ENCODE measurements around the gene KRTAP4-1.

- TF ChIP-seq, protein P1, sequence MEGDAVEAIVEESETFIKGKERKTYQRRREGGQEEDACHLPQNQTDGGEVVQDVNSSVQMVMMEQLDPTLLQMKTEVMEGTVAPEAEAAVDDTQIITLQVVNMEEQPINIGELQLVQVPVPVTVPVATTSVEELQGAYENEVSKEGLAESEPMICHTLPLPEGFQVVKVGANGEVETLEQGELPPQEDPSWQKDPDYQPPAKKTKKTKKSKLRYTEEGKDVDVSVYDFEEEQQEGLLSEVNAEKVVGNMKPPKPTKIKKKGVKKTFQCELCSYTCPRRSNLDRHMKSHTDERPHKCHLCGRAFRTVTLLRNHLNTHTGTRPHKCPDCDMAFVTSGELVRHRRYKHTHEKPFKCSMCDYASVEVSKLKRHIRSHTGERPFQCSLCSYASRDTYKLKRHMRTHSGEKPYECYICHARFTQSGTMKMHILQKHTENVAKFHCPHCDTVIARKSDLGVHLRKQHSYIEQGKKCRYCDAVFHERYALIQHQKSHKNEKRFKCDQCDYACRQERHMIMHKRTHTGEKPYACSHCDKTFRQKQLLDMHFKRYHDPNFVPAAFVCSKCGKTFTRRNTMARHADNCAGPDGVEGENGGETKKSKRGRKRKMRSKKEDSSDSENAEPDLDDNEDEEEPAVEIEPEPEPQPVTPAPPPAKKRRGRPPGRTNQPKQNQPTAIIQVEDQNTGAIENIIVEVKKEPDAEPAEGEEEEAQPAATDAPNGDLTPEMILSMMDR (IDR thresholded peaks at IDR 0.05) = no peak
- TF ChIP-seq EP300 (IDR thresholded peaks at IDR 0.05) (no peak), POLR2AphosphoS5 (IDR thresholded peaks at IDR 0.05) (no peak)
These were observed 14.8 kb upstream of the KRTAP4-1 start for GRCh38 chr17:41199421-41200078.
